ENCODE results near the gene RASGRP2.

RASGRP2 gene

GRCh38 chr11:64770120-64770519 is 26.2 kb upstream of the RASGRP2 start:
- DNase-seq (ENCODE audit: low spot score), result no peak

GRCh38 chr11:64769283-64769682 is 25.3 kb upstream of the RASGRP2 start:
- no peak for DNase-seq (ENCODE audit: low spot score)

DNA sequence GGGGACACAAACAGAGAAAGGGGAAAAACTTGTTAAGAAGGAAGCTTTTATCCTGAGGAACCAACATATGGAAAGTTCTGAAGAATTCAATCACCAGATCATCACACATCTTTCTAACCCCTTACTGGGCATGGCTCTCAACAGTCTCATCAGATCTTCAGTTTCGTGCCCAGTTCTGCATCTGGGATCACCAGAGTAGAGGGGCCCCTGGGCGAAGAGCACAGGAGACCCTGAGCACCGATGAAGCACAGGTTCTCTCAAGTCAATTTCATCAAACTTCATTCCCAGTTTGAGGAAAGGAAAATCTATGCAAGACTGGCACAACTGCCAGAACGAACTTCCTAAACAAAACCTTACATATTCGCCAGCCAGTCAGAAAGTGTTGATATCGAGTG is 24.4 kb upstream of the RASGRP2 start:
- DNase-seq (ENCODE audit: low spot score), result no peak

DNA sequence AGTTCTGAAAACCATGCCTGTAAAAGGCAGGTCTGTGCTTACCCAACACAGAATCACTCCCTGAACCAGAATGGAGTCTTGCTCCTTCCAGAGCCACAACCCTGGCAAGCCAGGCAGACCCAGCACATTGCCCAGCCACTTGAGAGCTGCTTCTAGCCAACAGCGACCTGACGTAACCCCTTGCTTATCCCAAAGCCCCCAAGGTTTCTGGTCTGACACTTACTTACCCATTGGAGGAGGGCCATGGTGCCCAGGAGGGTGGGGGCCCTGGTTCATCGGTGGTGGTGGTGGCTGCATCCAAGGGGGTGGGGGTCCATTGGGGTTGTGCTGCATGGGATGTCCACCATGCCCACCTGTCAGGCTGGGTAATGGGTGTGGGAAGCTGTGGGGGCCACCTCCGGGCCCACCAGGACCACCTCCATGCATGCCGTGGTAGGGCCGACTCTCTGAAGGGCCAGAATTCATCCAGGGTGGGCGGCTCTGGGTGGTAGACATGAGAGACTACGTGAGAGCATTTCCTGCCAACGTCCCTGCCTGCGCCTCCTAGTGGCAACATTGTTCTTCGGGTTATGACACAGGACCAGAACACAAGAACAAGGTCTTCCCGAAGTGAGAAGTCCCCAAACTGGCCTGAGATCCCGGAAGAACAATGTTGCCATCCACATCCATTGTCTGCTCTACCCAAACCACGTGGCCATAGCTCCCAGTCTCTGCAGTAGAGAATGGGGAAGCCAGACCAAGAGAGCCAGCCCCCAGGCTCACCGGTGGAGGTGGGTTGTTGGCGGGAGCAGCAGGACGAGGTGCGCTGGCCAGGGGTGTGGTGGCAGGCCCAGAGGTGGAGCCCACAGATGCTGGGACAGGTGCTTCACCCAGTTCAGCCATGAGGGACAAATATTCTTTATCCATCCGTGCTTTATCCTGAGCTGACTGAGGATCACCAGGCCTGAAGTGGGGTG is 23.7 kb upstream of the RASGRP2 start:
- DNase-seq (ENCODE audit: low spot score), result peak; percentile 86

DNA sequence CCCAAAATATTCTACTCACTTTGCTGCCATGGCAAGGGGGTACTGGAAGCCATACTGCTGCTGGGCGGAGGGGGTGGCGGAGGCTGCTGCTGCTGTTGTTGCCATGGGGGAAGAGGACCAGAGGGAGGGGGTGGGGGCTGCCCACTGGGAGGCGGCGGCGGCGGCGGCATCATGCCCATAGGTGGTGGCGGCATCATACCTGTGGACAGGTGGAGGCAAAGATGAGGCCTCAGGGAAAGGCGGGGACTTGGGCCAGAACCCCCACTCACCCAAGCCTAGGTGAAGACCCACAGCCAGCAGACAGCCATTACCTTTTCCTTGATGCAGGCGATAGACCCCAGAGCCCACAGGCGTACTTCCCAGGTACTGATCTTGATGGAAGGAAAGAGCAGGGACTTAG is 22.9 kb upstream of the RASGRP2 start:
- DNase-seq (ENCODE audit: low spot score), result no peak

DNA sequence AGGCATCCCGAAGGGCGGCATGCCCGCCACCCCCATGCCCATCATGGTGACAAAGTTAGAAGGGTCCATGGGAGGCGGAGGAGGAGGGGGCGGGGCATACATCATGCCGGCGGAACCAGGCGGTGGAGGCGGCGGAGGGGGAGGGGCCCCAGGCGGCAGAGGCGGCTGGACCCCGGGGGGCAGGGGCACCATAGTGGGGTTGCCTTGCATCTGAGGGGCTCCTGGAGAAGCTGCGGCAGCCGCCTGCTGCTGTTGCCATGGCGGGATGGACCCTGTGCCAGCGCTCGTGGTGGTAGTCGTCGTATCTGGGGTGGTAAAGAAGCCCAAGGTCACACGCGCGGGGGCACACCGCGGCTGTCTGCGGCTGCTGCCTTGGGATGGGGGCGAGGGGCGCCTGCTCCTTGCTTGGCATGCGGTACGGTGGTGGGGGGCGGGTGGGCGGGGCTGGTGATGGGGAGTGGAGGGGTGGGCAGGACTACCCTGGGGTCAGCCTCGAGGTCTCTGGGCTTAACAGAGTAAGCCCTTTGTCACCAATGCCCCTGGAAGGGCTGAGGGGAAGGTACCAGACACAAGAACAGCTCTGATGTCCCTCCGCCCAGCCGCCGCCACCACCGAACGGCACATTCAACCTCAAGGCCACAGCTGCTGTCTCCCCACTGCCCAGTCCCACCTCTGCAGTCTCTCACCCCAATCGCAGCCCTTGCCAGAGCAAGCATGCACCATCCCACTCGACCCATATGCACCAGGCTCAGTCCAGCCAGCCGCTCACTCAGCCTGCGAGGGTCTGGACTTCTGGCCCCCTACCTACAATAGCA is 22.1 kb upstream of the RASGRP2 start:
- DNase-seq (ENCODE audit: low spot score), result peak; percentile 47

GRCh38 chr11:64765291-64765850 is 21.4 kb upstream of the RASGRP2 start:
- DNase-seq (ENCODE audit: low spot score), result peak; percentile 54

- DNase-seq (ENCODE audit: low spot score), result no peak
Observed at GRCh38 chr11:64764753-64765152, 20.8 kb upstream of the RASGRP2 start.

- peak; percentile 46 for DNase-seq (ENCODE audit: low spot score)
Observed at GRCh38 chr11:64764040-64764611, 20.2 kb upstream of the RASGRP2 start.

DNA sequence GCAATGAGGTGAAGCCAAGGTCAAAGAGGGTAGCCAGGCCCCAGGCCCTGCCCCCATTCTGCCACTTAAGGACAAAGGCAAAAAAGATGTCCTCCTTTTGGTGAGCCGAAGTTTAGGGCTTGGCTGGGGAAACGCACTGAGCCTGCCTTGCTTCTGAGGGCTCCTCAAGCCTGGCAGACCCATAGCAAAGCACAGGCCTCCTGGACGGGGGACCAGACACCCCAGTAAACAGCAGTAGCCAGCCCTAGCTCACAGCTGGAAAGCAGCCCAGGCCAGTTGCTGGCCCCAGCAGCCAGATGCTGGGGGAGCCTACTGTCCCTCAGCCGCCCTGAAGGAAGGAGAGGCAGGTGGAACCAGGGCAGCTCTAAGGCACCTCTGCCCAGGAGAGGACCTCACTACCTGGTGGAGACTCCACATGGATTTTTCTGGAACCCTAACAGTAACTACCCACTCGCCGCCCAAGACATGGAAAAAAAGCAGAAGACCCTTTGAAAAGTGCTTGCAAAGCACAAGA is 19.6 kb upstream of the RASGRP2 start:
- no peak for DNase-seq (ENCODE audit: low spot score)

DNA sequence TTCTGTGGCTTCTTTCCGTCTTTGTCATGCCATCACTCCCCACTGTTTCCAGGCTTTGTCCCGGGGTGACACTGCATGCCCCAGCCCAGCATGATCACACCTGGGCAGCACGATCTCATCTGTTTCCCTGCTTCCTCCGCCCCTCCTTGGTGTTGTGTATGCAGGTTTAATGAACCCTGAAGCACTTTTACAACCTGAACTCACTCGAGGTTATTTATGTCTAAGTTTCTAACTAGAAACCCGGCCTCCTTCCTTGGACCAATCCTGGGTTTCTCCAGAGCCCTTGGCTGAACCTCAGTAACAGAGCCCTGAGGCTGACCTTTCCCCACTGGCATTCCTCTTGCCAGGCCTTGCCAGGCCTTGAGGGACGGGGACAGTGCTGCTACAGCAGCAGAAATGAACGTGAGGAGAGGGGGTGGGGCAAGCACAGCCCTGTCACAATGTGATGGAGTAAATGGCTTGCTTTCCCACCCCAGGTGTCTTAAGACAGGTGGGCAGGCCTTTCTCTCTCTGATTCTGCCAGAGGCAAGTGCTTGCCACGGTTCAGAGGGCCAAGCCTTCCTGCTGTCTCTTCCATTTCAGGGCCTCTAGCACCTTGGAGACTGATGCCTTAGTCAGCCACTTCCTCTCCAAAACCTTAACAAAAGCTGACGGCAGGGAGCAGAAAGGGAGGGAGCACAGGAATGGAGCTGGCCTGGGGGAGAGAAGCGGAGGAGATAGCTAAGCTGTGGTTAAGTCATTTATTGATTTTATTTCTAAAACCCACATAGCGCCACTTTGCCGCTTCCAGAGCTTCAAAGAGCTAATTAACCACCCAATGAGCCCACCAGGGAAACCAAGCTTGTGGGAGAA is 19.0 kb upstream of the RASGRP2 start:
- no peak for DNase-seq (ENCODE audit: low spot score)

DNA sequence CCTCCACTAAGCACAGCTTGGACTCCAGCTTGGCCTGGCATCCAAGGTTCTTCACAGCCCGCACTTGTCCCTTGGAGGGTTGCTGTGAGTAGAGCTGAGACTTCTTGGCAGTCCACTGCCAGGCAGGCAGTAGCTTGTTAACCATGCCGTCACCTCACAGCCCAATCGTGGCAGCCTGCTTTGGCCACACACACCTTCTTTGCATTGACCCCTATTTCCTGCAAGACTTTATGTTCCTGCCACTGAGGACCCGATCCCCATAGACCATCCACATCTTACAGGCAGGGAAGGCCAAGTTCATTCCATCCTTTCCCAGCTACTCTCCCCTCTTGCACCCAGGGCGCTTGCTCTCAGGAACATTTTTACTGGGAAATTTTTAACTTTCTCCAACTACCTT is 18.3 kb upstream of the RASGRP2 start:
- DNase-seq (ENCODE audit: low spot score), result no peak

- no peak for DNase-seq (ENCODE audit: low spot score)
Observed at GRCh38 chr11:64760759-64761420, 16.9 kb upstream of the RASGRP2 start.

- peak; percentile 88 for DNase-seq (ENCODE audit: low spot score)
Observed at GRCh38 chr11:64759722-64760719, 16.1 kb upstream of the RASGRP2 start, which contains the start of gene PYGM. Gene PYGM, minus strand, starts transcription at chr11:64759974. Its CDS starts 76 bp downstream, at chr11:64759898.

GRCh38 chr11:64759131-64759721 is 15.3 kb upstream of the RASGRP2 start:
- DNase-seq (ENCODE audit: low spot score), result peak; percentile 48

DNA sequence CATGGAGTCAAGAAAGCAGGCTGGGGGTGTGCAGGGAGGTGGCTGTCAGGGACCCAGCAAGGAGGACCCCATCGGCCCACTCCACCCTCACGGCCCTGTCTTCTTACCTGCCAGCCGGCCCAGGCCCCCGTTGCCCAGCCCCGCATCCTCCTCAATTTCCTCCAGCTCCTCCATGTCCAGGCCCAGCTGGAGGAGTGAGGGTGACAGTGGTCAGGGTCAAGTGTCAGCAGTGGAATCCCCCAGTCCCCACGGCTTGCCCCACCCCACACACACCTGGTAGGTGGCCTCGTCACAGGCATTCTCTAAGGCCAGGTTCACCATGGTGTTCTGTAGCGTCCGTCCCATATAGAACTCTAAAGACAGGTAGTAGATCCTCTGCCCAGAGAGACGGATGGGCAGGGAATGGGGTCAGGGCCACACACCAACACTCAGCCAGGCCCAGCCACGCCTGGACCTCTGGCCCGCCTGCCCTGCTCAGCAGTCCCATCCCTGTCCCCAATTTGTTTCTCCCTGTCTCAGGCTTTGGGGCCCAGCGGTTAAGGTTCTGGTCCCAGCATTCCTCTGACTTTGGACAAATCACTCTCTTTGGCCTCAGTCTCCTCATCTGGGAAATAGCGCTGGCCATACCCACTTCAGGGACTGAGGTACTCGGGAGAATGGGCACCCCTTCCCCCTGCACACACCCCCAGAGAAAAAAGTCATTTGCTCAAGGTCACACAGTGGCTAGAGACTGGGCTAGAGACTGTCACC is 14.6 kb upstream of the RASGRP2 start:
- DNase-seq (ENCODE audit: low spot score), result no peak

DNA sequence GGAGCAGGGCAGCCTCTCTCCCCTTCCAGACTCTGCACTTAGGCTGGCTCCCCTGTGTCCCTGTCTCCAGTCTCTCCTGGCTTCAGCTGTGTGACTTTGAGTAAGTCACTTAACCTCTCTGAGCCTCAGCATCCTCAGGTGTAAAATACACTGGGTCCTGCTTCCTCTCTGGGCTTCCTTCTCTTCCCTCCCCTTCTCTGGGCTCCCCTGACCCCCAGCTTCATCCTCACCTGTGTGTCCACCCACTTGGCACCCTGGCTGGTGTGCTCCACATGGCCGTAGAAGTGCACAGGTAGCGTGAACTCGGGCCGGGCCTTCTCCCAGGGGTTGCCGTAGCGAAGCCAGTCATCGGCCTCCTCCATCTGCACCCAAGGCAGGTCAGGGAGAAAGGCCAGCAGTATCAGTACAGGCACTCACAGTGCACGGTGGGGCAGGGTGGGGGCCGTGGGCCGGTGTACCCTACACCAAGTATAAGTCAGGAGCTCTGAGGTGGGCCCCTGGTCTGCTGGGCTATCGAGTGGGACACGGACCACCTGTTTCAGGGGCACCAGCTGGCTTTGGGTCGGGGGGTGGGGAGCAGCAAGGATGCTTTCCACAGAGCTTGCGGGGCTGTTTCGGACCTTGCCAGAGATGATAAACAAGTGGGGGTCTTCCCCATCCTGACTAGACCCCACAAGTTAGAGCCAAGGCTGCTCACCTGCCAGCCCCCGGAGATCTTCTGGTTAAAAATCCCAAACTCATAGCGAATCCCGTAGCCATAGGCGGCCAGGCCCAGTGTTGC is 13.8 kb upstream of the RASGRP2 start:
- DNase-seq (ENCODE audit: low spot score), result no peak

All from ecto neural progenitor cell (in vitro differentiated cells).